H9 (cell line): ENCODE data around the gene COX10. TPM values are rescaled to one million over a fixed set of nuclear protein-coding genes. Genes with fewer than 3 reads are reported as not detected.

Source experiments
- DNase-seq: peaks from one replicate; pipeline ENCODE4 v3.0.0-alpha.2; 2017
- H2AFZ ChIP-seq: one replicate; pipeline ENCODE4 v1.6.1; 2013; ENCODE audit warnings: mild to moderate bottlenecking, low read length, control low read depth, moderate library complexity
- H2AK5ac ChIP-seq: 2 replicates; pipeline ENCODE4 v1.6.1; 2013; ENCODE audit warnings: low read length, control low read depth, mixed read lengths; ENCODE audit not compliant: insufficient read length
- H2BK120ac ChIP-seq: one replicate; pipeline ENCODE4 v1.6.1; 2013; ENCODE audit warnings: low read depth, mild to moderate bottlenecking, low read length, control low read depth, inconsistent platforms; ENCODE audit not compliant: poor library complexity, severe bottlenecking
- H2BK12ac ChIP-seq: 2 replicates; pipeline ENCODE4 v1.6.1; 2013; ENCODE audit warnings: low read length, control low read depth, mixed read lengths, low read depth; ENCODE audit not compliant: insufficient read length
- H2BK15ac ChIP-seq: 2 replicates; pipeline ENCODE4 v1.6.1; 2013; ENCODE audit warnings: low read depth, low read length, control low read depth
- H2BK20ac ChIP-seq: one replicate; pipeline ENCODE4 v1.6.1; 2013; ENCODE audit warnings: low read depth, mild to moderate bottlenecking, low read length, control low read depth, inconsistent platforms; ENCODE audit not compliant: poor library complexity, severe bottlenecking
- H2BK5ac ChIP-seq: 2 replicates; pipeline ENCODE4 v1.6.1; 2013; ENCODE audit warnings: low read length, control low read depth, mixed read lengths; ENCODE audit not compliant: insufficient read length
- H3K14ac ChIP-seq: 2 replicates; pipeline ENCODE4 v1.6.1; 2013; ENCODE audit warnings: low read length, control low read depth; ENCODE audit not compliant: insufficient read depth
- H3K18ac ChIP-seq: 2 replicates; pipeline ENCODE4 v1.6.1; 2013; ENCODE audit warnings: low read depth, mild to moderate bottlenecking, mixed read lengths, low read length, control low read depth; ENCODE audit not compliant: insufficient read length
- H3K23ac ChIP-seq: 2 replicates; pipeline ENCODE4 v1.6.1; 2013; ENCODE audit warnings: low read length, control low read depth, mixed read lengths, low read depth; ENCODE audit not compliant: insufficient read length
- H3K23me2 ChIP-seq: 2 replicates; pipeline ENCODE4 v1.6.1; 2013; ENCODE audit warnings: low read depth, mild to moderate bottlenecking, mixed read lengths, low read length, control low read depth; ENCODE audit not compliant: insufficient read length, poor library complexity, severe bottlenecking
- H3K27ac ChIP-seq: 2 replicates; pipeline ENCODE4 v1.5.1; 2013; ENCODE audit warnings: low read length, control low read depth, mixed read lengths, low read depth; ENCODE audit not compliant: insufficient read length
- H3K27me3 ChIP-seq: 2 replicates; pipeline ENCODE4 v1.6.1; 2013; ENCODE audit warnings: low read length, control low read depth, inconsistent platforms; ENCODE audit not compliant: insufficient read depth
- H3K4ac ChIP-seq: 2 replicates; pipeline ENCODE4 v1.6.1; 2013; ENCODE audit warnings: low read depth, mild to moderate bottlenecking, control low read depth, inconsistent platforms, low read length, moderate library complexity
- H3K4me1 ChIP-seq: 2 replicates; pipeline ENCODE4 v1.6.1; 2013; ENCODE audit warnings: low read length, control low read depth, inconsistent platforms; ENCODE audit not compliant: insufficient read depth
- H3K4me2 ChIP-seq: 2 replicates; pipeline ENCODE4 v1.6.1; 2013; ENCODE audit warnings: low read length, control low read depth, mixed read lengths; ENCODE audit not compliant: insufficient read length, insufficient read depth
- H3K56ac ChIP-seq: 2 replicates; pipeline ENCODE4 v1.6.1; 2013; ENCODE audit warnings: low read depth, mild to moderate bottlenecking, mixed read lengths, low read length, control low read depth; ENCODE audit not compliant: insufficient read length
- H3K79me1 ChIP-seq: 2 replicates; pipeline ENCODE4 v1.6.1; 2013; ENCODE audit warnings: low read depth, mild to moderate bottlenecking, moderate library complexity, low read length, control low read depth, inconsistent platforms; ENCODE audit not compliant: insufficient read depth, poor library complexity, severe bottlenecking
- H3K79me2 ChIP-seq: 2 replicates; pipeline ENCODE4 v1.6.1; 2013; ENCODE audit warnings: low read length, control low read depth, inconsistent platforms; ENCODE audit not compliant: insufficient read depth
- H3K9ac ChIP-seq: 2 replicates; pipeline ENCODE4 v1.6.1; 2013; ENCODE audit warnings: low read length, control low read depth, mixed read lengths; ENCODE audit not compliant: insufficient read length; ENCODE audit errors: extremely low read depth
- H3K9me3 ChIP-seq: one replicate; pipeline ENCODE4 v1.6.1; 2013; ENCODE audit warnings: low read depth, low read length, inconsistent platforms; ENCODE audit not compliant: control insufficient read depth
- H3T11ph ChIP-seq: one replicate; pipeline ENCODE4 v1.6.1; 2013; ENCODE audit warnings: mild to moderate bottlenecking, low read length, control low read depth, inconsistent platforms
- H4K20me1 ChIP-seq: one replicate; pipeline ENCODE4 v1.6.1; 2013; ENCODE audit not compliant: control insufficient read depth, insufficient read length, insufficient read depth
- H4K5ac ChIP-seq: 2 replicates; pipeline ENCODE4 v1.6.1; 2013; ENCODE audit warnings: low read depth, mild to moderate bottlenecking, mixed read lengths, low read length, control low read depth; ENCODE audit not compliant: insufficient read length
- H4K8ac ChIP-seq: replicated peaks from 2 replicates; pipeline ENCODE4 v1.6.1; 2013; ENCODE audit warnings: low read length, control low read depth, mixed read lengths, low read depth; ENCODE audit not compliant: insufficient read length
- H4K91ac ChIP-seq: 2 replicates; pipeline ENCODE4 v1.6.1; 2013; ENCODE audit warnings: low read depth, mild to moderate bottlenecking, moderate library complexity, mixed read lengths, low read length, control low read depth; ENCODE audit not compliant: insufficient read length
- H3K27ac Mint-ChIP-seq, 3 experiments: 2 replicates in 2 of 3; 3 replicates in 1 of 3; pipeline ENCODE4 v1.8.0; 2020 to 2021; ENCODE audit warnings: mixed read lengths in 3 of 3, mild to moderate bottlenecking in 1 of 3, moderate library complexity in 1 of 3
- H3K27me3 Mint-ChIP-seq: 2 replicates; pipeline ENCODE4 v1.8.0; 2021; ENCODE audit warnings: low read depth, mild to moderate bottlenecking, moderate library complexity, mixed read lengths
- H3K36me3 Mint-ChIP-seq, 3 experiments: 2 replicates in 2 of 3; 3 replicates in 1 of 3; pipeline ENCODE4 v1.8.0; 2020 to 2021; ENCODE audit warnings: low read depth in 3 of 3, mixed read lengths in 3 of 3; ENCODE audit not compliant: insufficient read depth in 1 of 3
- H3K4me1 Mint-ChIP-seq, 2 experiments: 2 replicates each; pipeline ENCODE4 v1.8.0; 2020; ENCODE audit warnings: mixed read lengths in 2 of 2
- H3K4me3 Mint-ChIP-seq, 2 experiments: 2 replicates in 1 of 2; 3 replicates in 1 of 2; pipeline ENCODE4 v1.8.0; 2020 to 2021; ENCODE audit warnings: mild to moderate bottlenecking in 2 of 2, mixed read lengths in 2 of 2, moderate library complexity in 1 of 2
- H3K9me3 Mint-ChIP-seq, 2 experiments: 2 replicates in 1 of 2; 3 replicates in 1 of 2; pipeline ENCODE4 v1.8.0; 2020; ENCODE audit warnings: mild to moderate bottlenecking in 2 of 2, mixed read lengths in 2 of 2, moderate library complexity in 1 of 2
- CTCF ChIP-seq: fragments of 200-600 bp; sonication (generic); conservative IDR thresholded peaks from 3 replicates; pipeline ENCODE4 v1.8.0; 2021; ENCODE audit warnings: antibody characterized with exemption, mild to moderate bottlenecking
- WGBS: extraction: QIAGEN DNeasy Blood & Tissue Kit; methylation state at CpG from one replicate; pipeline ENCODE4 v1.1.7; 2013; ENCODE audit warnings: missing lambda C conversion rate, low lambda C conversion rate, mixed read lengths; ENCODE audit not compliant: insufficient read length; ENCODE audit errors: extremely low coverage; 5-methylcytosine and 5-hydroxymethylcytosine counted together
- total RNA-seq: library from RNA; stranded (reverse); gene quantifications from 2 replicates; pipeline ENCODE4 v1.2.1, GENCODE V29; 2021

COX10 gene
- total RNA-seq, 1 experiment from 2014 or later: 20.6 TPM

- Histone ChIP-seq H2BK5ac (no peak overlapping the region), H3K56ac (no peak overlapping the region), H3K23me2 (no peaks in the 10 kb centered on the region), H3T11ph (no peak overlapping the region), H3K14ac (no peak overlapping the region), H3K79me1 (no peaks in the 10 kb centered on the region), H4K5ac (no peak overlapping the region), H2AK5ac (no peak overlapping the region), H3K9ac (no peak overlapping the region), H4K8ac (no peak overlapping the region), H3K9me3 (no peaks in the 10 kb centered on the region), H3K4me1 (no peaks in the 10 kb centered on the region), H3K27me3 (no peaks in the 10 kb centered on the region), H3K4ac (no peak overlapping the region), H3K23ac (no peak overlapping the region), H2BK15ac (no peak overlapping the region), H2AFZ (no peak overlapping the region), H3K79me2 (no peaks in the 10 kb centered on the region), H2BK20ac (no peak overlapping the region), H3K18ac (no peak overlapping the region), H2BK12ac (no peak overlapping the region), H3K4me2 (no peak overlapping the region), H4K20me1 (no peaks in the 10 kb centered on the region), H2BK120ac (no peak overlapping the region), H4K91ac (no peak overlapping the region), H3K27ac (no peak overlapping the region)
- Mint-ChIP-seq H3K27me3 (no peaks in the 10 kb centered on the region), H3K27ac (peak overlapping the region in 1 of 3 experiments; percentile 38; a peak in 2 of 7 replicates), H3K4me3 (no peak overlapping the region), H3K36me3 (no peaks in the 10 kb centered on the region; a peak in 1 of 7 replicates), H3K4me1 (peaks cover 7 to 12% of the 10 kb centered on the region in 2 experiments), H3K9me3 (no peaks in the 10 kb centered on the region)
- DNase-seq: no peak
- TF ChIP-seq CTCF: no peak
- WGBS: no CpG with 5 or more reads among the region's 4 CpGs
Observed at GRCh38 chr17:14197586-14197985, 128.3 kb downstream of the COX10 start.
